KBM-7 (cell line): Measurements from ENCODE around the gene RPL5.

ENCODE experiments used
- DNase-seq: peaks from one replicate; pipeline ENCODE4 v3.0.0-alpha.2; 2015
- in situ Hi-C: fragments of 300-500 bp; cut with MboI; formaldehyde crosslinking; loops from 2 replicates; pipeline ENCODE4 v1.14.3; 2020; ENCODE audit warnings: low sequenced_read_pairs, low pct_unique_long_range_greater_than_20kb, mixed read lengths

The RPL5 gene

GRCh38 chr1:92817137-92817697 lies 14.6 kb upstream of the RPL5 start:
- DNase-seq = no peak
- in situ Hi-C loops = no loop called here

- DNase-seq = peak; percentile 43
- in situ Hi-C loops = no loop called here
These were observed 13.7 kb upstream of the RPL5 start for GRCh38 chr1:92817986-92818764.

- in situ Hi-C loops = no loop called here
- DNase-seq = no peak
These were observed 11.8 kb upstream of the RPL5 start for GRCh38 chr1:92820024-92820423.

- in situ Hi-C loops = no loop called here
These were observed 11.3 kb upstream of the RPL5 start for GRCh38 chr1:92820551-92820950.

GRCh38 chr1:92822879-92823278 lies 9.0 kb upstream of the RPL5 start:
- in situ Hi-C loops = no loop called here
- DNase-seq = no peak

More at GRCh38 chr1:92820551-92820950, 11.3 kb upstream of the RPL5 start:
- no peak for DNase-seq

GRCh38 chr1:92826792-92827191 lies 5.0 kb upstream of the RPL5 start:
- in situ Hi-C loops = no loop called here
- no peak for DNase-seq

- in situ Hi-C loops = no loop called here
- DNase-seq = no peak
These were observed 475 bp upstream of the RPL5 start for GRCh38 chr1:92831368-92831761.

GRCh38 chr1:92832537-92833114 lies 786 bp downstream of the RPL5 start:
- DNase-seq = no peak

GRCh38 chr1:92833840-92834239 lies 2.0 kb downstream of the RPL5 start:
- in situ Hi-C loops = no loop called here
- DNase-seq = no peak

More at GRCh38 chr1:92832537-92833114, 786 bp downstream of the RPL5 start:
- in situ Hi-C loops = no loop called here

GRCh38 chr1:92834617-92835016 lies 2.8 kb downstream of the RPL5 start:
- in situ Hi-C loops = no loop called here
- DNase-seq = no peak

GRCh38 chr1:92837062-92837461 lies 5.2 kb downstream of the RPL5 start:
- in situ Hi-C loops = no loop called here

GRCh38 chr1:92838519-92838918 lies 6.7 kb downstream of the RPL5 start:
- DNase-seq = no peak
- in situ Hi-C loops = no loop called here

More at GRCh38 chr1:92837062-92837461, 5.2 kb downstream of the RPL5 start:
- DNase-seq = no peak

- DNase-seq = no peak
- in situ Hi-C loops = no loop called here
These were observed 7.6 kb downstream of the RPL5 start for GRCh38 chr1:92839442-92839841.

GRCh38 chr1:92840600-92840999 lies 8.8 kb downstream of the RPL5 start:
- DNase-seq = no peak
- in situ Hi-C loops = no loop called here

- in situ Hi-C loops = no loop called here
- DNase-seq = no peak
These were observed 10.5 kb downstream of the RPL5 start for GRCh38 chr1:92842082-92843045.

- no peak for DNase-seq
These were observed 11.2 kb downstream of the RPL5 start for GRCh38 chr1:92843046-92843423.

GRCh38 chr1:92843429-92844352 lies 11.9 kb downstream of the RPL5 start:
- no peak for DNase-seq
- in situ Hi-C loops = no loop called here

More at GRCh38 chr1:92843046-92843423, 11.2 kb downstream of the RPL5 start:
- in situ Hi-C loops = no loop called here

- no peak for DNase-seq
- in situ Hi-C loops = no loop called here
These were observed 12.6 kb downstream of the RPL5 start for GRCh38 chr1:92844439-92844838.
